Stimulated activated CD8-positive, alpha-beta memory T cell treated with anti-CD3 and anti-CD28 coated beads, Interleukin-7, amount 100 ng/mL, for 24 hours (primary cell): ENCODE results near the gene CD81.

Experiments
- DNase-seq: peaks from one replicate; pipeline ENCODE4 v3.0.0-alpha.2; 2020; ENCODE audit warnings: low read depth

CD81 gene

GRCh38 chr11:2436521-2437031, 59.5 kb downstream of the CD81 start:
- DNase-seq: no peak

- no peak for DNase-seq
Observed at GRCh38 chr11:2437516-2437915, 60.4 kb downstream of the CD81 start.

GRCh38 chr11:2439820-2440219, 62.7 kb downstream of the CD81 start:
- no peak for DNase-seq

GRCh38 chr11:2440646-2441045, 63.5 kb downstream of the CD81 start:
- DNase-seq: no peak

- no peak for DNase-seq
Observed at GRCh38 chr11:2441171-2441570, 64.1 kb downstream of the CD81 start.

- no peak for DNase-seq
Observed at GRCh38 chr11:2442589-2442988, 65.5 kb downstream of the CD81 start.

GRCh38 chr11:2443406-2443805, 66.3 kb downstream of the CD81 start:
- no peak for DNase-seq

- DNase-seq: peak; percentile 53
Observed at GRCh38 chr11:2443881-2444820, 67.0 kb downstream of the CD81 start, which contains the start of gene TRPM5. Gene TRPM5 (minus strand): TSS chr11:2444514. CDS start chr11:2423036, 21,478 bp downstream.

- DNase-seq: no peak
Observed at GRCh38 chr11:2444821-2445745, 68.0 kb downstream of the CD81 start, which contains the start of gene KCNQ1. Gene KCNQ1 (plus strand): TSS chr11:2445008. CDS start chr11:2445099, 91 bp downstream.

- DNase-seq: no peak
Observed at GRCh38 chr11:2445746-2446551, 68.8 kb downstream of the CD81 start.

GRCh38 chr11:2446590-2447252, 69.6 kb downstream of the CD81 start:
- DNase-seq: no peak
